Caco-2 (cell line): ENCODE data around the gene WDFY2. TPM values are rescaled to one million over a fixed set of nuclear protein-coding genes. Genes with fewer than 3 reads are reported as not detected.

Experiments
- BruUV-seq: library from RNA; stranded (reverse); fragments of 400-500 nt; replicated peaks from 2 replicates; lab custom pipeline; 2021; lab: Mats Ljungman, UMichigan
- CTCF ChIA-PET: fragments of 300-600 bp; sonication (Branson Sonifier 250); formaldehyde crosslinking; loops from one replicate; lab custom pipeline; 2022; ENCODE audit warnings: antibody characterized with exemption; lab: Charles Lee
- POLR2A ChIA-PET: fragments of 300-600 bp; sonication (Branson Sonifier 250); formaldehyde crosslinking; loops from one replicate; lab custom pipeline; 2022; ENCODE audit warnings: antibody characterized with exemption; lab: Charles Lee
- DNase-seq, 2 experiments: peaks; one replicate each; pipeline versions ENCODE4 v3.0.0 to v3.0.0-alpha.2; 2020 to 2022
- H3K27me3 ChIP-seq: replicated peaks from 2 replicates; pipeline ENCODE4 v1.6.0; 2011; ENCODE audit warnings: low read length; ENCODE audit not compliant: control insufficient read depth, insufficient read depth
- H3K36me3 ChIP-seq: 2 replicates; pipeline ENCODE4 v1.5.1; 2011; ENCODE audit warnings: low read length; ENCODE audit not compliant: control insufficient read depth, insufficient read depth
- H3K4me1 ChIP-seq: fragments of 250-450 bp; sonication (Bioruptor Pico); 2 replicates; pipeline ENCODE4 v1.5.1; 2020; ENCODE audit warnings: mild to moderate bottlenecking
- H3K4me3 ChIP-seq: 2 replicates; pipeline ENCODE4 v1.5.1; 2011; ENCODE audit warnings: low read depth, mild to moderate bottlenecking, control low read depth, low read length
- H3K9me3 ChIP-seq: fragments of 250-450 bp; sonication (Bioruptor Pico); 2 replicates; pipeline ENCODE4 v1.5.1; 2020; ENCODE audit warnings: mild to moderate bottlenecking, moderate library complexity
- H3K27ac Mint-ChIP-seq: one replicate; pipeline ENCODE4 v1.8.0; 2022; ENCODE audit warnings: mixed read lengths; ENCODE audit not compliant: unreplicated experiment
- H3K27me3 Mint-ChIP-seq: one replicate; pipeline ENCODE4 v1.8.0; 2022; ENCODE audit warnings: mixed read lengths; ENCODE audit not compliant: insufficient read depth, unreplicated experiment
- H3K36me3 Mint-ChIP-seq: one replicate; pipeline ENCODE4 v1.8.0; 2022; ENCODE audit warnings: mild to moderate bottlenecking, mixed read lengths; ENCODE audit not compliant: insufficient read depth, unreplicated experiment
- H3K4me1 Mint-ChIP-seq: one replicate; pipeline ENCODE4 v1.8.0; 2022; ENCODE audit warnings: low read depth, mixed read lengths; ENCODE audit not compliant: unreplicated experiment
- H3K4me3 Mint-ChIP-seq: one replicate; pipeline ENCODE4 v1.8.0; 2022; ENCODE audit warnings: mild to moderate bottlenecking, moderate library complexity, mixed read lengths; ENCODE audit not compliant: unreplicated experiment
- H3K9me3 Mint-ChIP-seq: one replicate; pipeline ENCODE4 v1.8.0; 2022; ENCODE audit warnings: mixed read lengths; ENCODE audit not compliant: unreplicated experiment
- intact Hi-C: fragments of 100-400 bp; cut with micrococcal nuclease; formaldehyde crosslinking; loops from one replicate; pipeline ENCODE4 v1.10.0; 2022; ENCODE audit not compliant: unreplicated experiment
- total RNA-seq: library from RNA; stranded (reverse); gene quantifications from 2 replicates; pipeline ENCODE4 v1.2.3, GENCODE V29; 2022
- TF ChIP-seq, protein P1 (sequence below), 2 experiments: fragments of 200-600 bp in 1 of 2; IDR thresholded peaks; 1 replicate in 1 of 2; 2 replicates in 1 of 2; pipeline versions ENCODE4 v1.5.1 to v1.8.0; 2011 to 2022; ENCODE audit warnings: antibody characterized with exemption in 1 of 2, control low read depth in 1 of 2, inconsistent platforms in 1 of 2, low read depth in 1 of 2, low read length in 1 of 2, mild to moderate bottlenecking in 1 of 2, moderate library complexity in 1 of 2; ENCODE audit not compliant: insufficient read depth in 1 of 2, severe bottlenecking in 1 of 2, unreplicated experiment in 1 of 2

Gene WDFY2
- total RNA-seq, 1 experiment from 2014 or later, result 9.2 TPM

DNA sequence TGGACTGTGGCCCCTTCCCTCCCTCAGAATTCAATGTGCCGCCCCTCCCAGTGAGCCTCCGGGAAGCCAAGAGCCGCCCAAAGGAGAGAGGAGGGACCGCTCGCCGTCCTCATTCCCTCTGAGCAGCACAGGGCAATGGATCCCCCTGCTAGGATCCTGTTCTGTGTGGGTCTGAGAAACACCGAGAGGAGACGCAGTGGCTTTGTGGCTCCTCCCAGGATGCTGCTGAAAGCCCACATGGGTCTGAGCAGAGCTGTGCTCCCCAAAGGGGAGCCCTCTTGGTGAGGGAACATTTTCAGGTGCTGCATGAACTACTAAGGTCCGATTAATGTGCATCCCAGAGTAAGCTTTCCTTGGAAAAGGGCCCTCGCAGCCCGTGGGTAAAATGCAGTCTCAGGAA is 189.3 kb downstream of the WDFY2 start:
- ChIA-PET POLR2A (no interaction called here), CTCF (no interaction called here)
- H3K4me1 ChIP-seq, result no peaks in the 10 kb centered on the region
- DNase-seq, result no peak
- no TSS peak for BruUV-seq
- H3K4me1 Mint-ChIP-seq, result no peaks in the 10 kb centered on the region
- TF ChIP-seq, protein P1, sequence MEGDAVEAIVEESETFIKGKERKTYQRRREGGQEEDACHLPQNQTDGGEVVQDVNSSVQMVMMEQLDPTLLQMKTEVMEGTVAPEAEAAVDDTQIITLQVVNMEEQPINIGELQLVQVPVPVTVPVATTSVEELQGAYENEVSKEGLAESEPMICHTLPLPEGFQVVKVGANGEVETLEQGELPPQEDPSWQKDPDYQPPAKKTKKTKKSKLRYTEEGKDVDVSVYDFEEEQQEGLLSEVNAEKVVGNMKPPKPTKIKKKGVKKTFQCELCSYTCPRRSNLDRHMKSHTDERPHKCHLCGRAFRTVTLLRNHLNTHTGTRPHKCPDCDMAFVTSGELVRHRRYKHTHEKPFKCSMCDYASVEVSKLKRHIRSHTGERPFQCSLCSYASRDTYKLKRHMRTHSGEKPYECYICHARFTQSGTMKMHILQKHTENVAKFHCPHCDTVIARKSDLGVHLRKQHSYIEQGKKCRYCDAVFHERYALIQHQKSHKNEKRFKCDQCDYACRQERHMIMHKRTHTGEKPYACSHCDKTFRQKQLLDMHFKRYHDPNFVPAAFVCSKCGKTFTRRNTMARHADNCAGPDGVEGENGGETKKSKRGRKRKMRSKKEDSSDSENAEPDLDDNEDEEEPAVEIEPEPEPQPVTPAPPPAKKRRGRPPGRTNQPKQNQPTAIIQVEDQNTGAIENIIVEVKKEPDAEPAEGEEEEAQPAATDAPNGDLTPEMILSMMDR (IDR thresholded peaks at IDR 0.05; ENCODE audit: insufficient read depth in 1 of 2, low read depth in 1 of 2, low read length in 1 of 2, severe bottlenecking in 1 of 2, unreplicated experiment in 1 of 2), result no peak
- H3K36me3 Mint-ChIP-seq, result peaks cover under 1% of the 10 kb centered on the region
- no peaks in the 10 kb centered on the region for H3K9me3 ChIP-seq
- H3K27me3 ChIP-seq, result no peaks in the 10 kb centered on the region
- H3K36me3 ChIP-seq, result no peaks in the 10 kb centered on the region
- H3K27ac Mint-ChIP-seq, result no peak overlapping the region
- intact Hi-C loops, result no loop called here
- H3K9me3 Mint-ChIP-seq, result no peaks in the 10 kb centered on the region
- H3K4me3 ChIP-seq, result no peak overlapping the region
- no peak overlapping the region for H3K4me3 Mint-ChIP-seq
- H3K27me3 Mint-ChIP-seq, result no peaks in the 10 kb centered on the region

GRCh38 chr13:51776179-51776578 is 191.9 kb downstream of the WDFY2 start:
- DNase-seq, result no peak
- H3K4me3 Mint-ChIP-seq, result no peak overlapping the region
- Histone ChIP-seq H3K9me3 (no peaks in the 10 kb centered on the region), H3K36me3 (no peaks in the 10 kb centered on the region), H3K4me1 (no peaks in the 10 kb centered on the region), H3K27me3 (no peaks in the 10 kb centered on the region), H3K4me3 (no peak overlapping the region)
- H3K9me3 Mint-ChIP-seq, result no peaks in the 10 kb centered on the region
- TF ChIP-seq, protein P1 (IDR thresholded peaks at IDR 0.05; ENCODE audit: insufficient read depth in 1 of 2, low read depth in 1 of 2, low read length in 1 of 2, severe bottlenecking in 1 of 2, unreplicated experiment in 1 of 2), result no peak
- no peak overlapping the region for H3K27ac Mint-ChIP-seq
- no peaks in the 10 kb centered on the region for H3K4me1 Mint-ChIP-seq
- no peaks in the 10 kb centered on the region for H3K27me3 Mint-ChIP-seq
- ChIA-PET POLR2A (no interaction called here), CTCF (no interaction called here)
- no TSS peak for BruUV-seq
- H3K36me3 Mint-ChIP-seq, result no peaks in the 10 kb centered on the region
- intact Hi-C loops, result no loop called here

DNA sequence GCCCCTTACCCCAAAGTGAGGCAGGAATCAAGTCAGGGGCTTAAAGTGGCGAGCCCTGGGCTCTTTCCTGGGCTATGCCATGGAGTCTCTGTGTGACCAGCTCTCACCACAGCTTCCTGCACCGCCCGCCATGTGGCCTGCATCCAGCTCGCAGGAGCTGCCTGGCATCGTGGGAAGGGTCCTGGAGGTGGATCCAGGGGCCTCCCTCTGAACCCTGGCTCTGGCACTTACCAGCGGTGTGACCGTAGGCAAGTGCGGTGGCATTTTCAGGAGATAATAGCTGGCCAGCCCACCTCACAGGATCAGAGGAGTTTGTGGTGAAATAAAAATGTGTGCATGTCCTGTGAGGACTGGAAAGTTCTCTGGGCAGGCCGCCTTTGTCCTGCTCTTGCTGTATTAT is 193.7 kb downstream of the WDFY2 start:
- Mint-ChIP-seq H3K4me1 (peaks cover 11% of the 10 kb centered on the region), H3K4me3 (no peak overlapping the region), H3K36me3 (no peaks in the 10 kb centered on the region), H3K27ac (no peak overlapping the region), H3K9me3 (no peaks in the 10 kb centered on the region), H3K27me3 (no peaks in the 10 kb centered on the region)
- ChIA-PET POLR2A (no interaction called here), CTCF (no interaction called here)
- intact Hi-C loops, result no loop called here
- no peak for DNase-seq
- Histone ChIP-seq H3K4me3 (no peak overlapping the region), H3K9me3 (no peaks in the 10 kb centered on the region), H3K27me3 (no peaks in the 10 kb centered on the region), H3K4me1 (peaks cover 10% of the 10 kb centered on the region; the same call in 1 of the 2 replicates), H3K36me3 (no peaks in the 10 kb centered on the region)
- BruUV-seq, result no TSS peak
- TF ChIP-seq, protein P1 (IDR thresholded peaks at IDR 0.05; ENCODE audit: insufficient read depth in 1 of 2, low read depth in 1 of 2, low read length in 1 of 2, severe bottlenecking in 1 of 2, unreplicated experiment in 1 of 2), result no peak
